ENCODE measurements around the gene TBC1D17. TPM values are rescaled to one million over a fixed set of nuclear protein-coding genes. Genes with fewer than 3 reads are reported as not detected.
A peak's percentile ranks its signal among the peaks of the same experiment; 100 is the strongest.

TBC1D17 gene
- total and polyA plus RNA-seq, 11 donors = 30.1 to 54.8 (median 38.1) TPM

- intact Hi-C loops (cut with DNase I) = loop anchor here in 2 of 10 donors (2.0 to 10.0 kb wide), 2 partner anchors 49 to 201 kb away; no protein-coding TSS in a partner anchor
- Histone ChIP-seq H3K27ac (no peak overlapping the region), H3K4me1 (peaks cover 0 to 19% (median 9%) of the 10 kb centered on the region in 12 donors), H3K9me3 (no peaks in the 10 kb centered on the region), H3K27me3 (peaks cover 0 to 7% (median 0%) of the 10 kb centered on the region in 9 donors), H3K36me3 (no peaks in the 10 kb centered on the region), H3K4me3 (no peak overlapping the region)
- ATAC-seq (no peak), DNase-seq (no peak)
- TF ChIP-seq CTCF (IDR thresholded peaks at IDR 0.05) = no peak
- TF ChIP-seq POLR2A (IDR thresholded peaks at IDR 0.05) = no peak
- WGBS, 4 donors = 89 to 97% (median 91%) methylated on average over 8 of the region's 8 CpGs
Observed at GRCh38 chr19:49933643-49934042, 56.1 kb downstream of the TBC1D17 start.

- no peak overlapping the region for H3K4me3 ChIP-seq
- 64 to 80% (median 70%) methylated on average over 5 of the region's 5 CpGs for WGBS, 4 donors
- intact Hi-C loops (cut with DNase I) = loop anchor here in 7 of 10 donors (2.0 to 10.0 kb wide), 4 partner anchors 46 to 198 kb away; no protein-coding TSS in a partner anchor
Observed at GRCh38 chr19:49936549-49936948, 59.0 kb downstream of the TBC1D17 start.

GRCh38 chr19:49937750-49938381 lies 60.4 kb downstream of the TBC1D17 start:
- Histone ChIP-seq H3K27me3 (peaks cover 0 to 7% (median 0%) of the 10 kb centered on the region in 9 donors), H3K4me3 (peak overlapping the region in 8 of 12 donors; percentile 8 to 38 (median 29)), H3K9me3 (no peaks in the 10 kb centered on the region), H3K4me1 (peaks cover 0 to 10% (median 4%) of the 10 kb centered on the region in 12 donors), H3K36me3 (no peaks in the 10 kb centered on the region), H3K27ac (no peak overlapping the region)
- DNase-seq = peak; percentile 72 to 91 (median 74)
- intact Hi-C loops (cut with DNase I) = loop anchor here in 8 of 10 donors (1.0 to 10.0 kb wide), 5 partner anchors 44 to 197 kb away; no protein-coding TSS in a partner anchor
- TF ChIP-seq CTCF (IDR thresholded peaks at IDR 0.05) = peak; percentile 90 to 99 (median 97)
- TF ChIP-seq POLR2A (IDR thresholded peaks at IDR 0.05) = no peak
- 15 to 19% (median 17%) methylated on average over 32 to 35 of the region's 35 CpGs for WGBS, 4 donors
- ATAC-seq = peak; percentile 73 to 90 (median 88)

More at GRCh38 chr19:49936549-49936948, 59.0 kb downstream of the TBC1D17 start:
- Histone ChIP-seq H3K27ac (no peak overlapping the region), H3K9me3 (no peaks in the 10 kb centered on the region), H3K27me3 (peaks cover 0 to 7% (median 0%) of the 10 kb centered on the region in 9 donors), H3K36me3 (no peaks in the 10 kb centered on the region), H3K4me1 (peaks cover 0 to 10% (median 4%) of the 10 kb centered on the region in 12 donors)
- DNase-seq (no peak), ATAC-seq (no peak)
- TF ChIP-seq CTCF (IDR thresholded peaks at IDR 0.05) (no peak), POLR2A (IDR thresholded peaks at IDR 0.05) (no peak)

Small RNA genes lying within 50 kb of the gene (microRNA-seq; reads per million reads assigned to microRNA genes)
- gene MIR4749 = 0 to 2.9 (median 0.48) reads per million in 4 donors
- gene MIR4750 = 0.60 to 1.7 (median 1.0) reads per million in 4 donors
- 0 to 0.60 (median 0.03) reads per million in 4 donors for gene MIR6800

Other genes starting within 250 kb of the TBC1D17 start
- gene RRAS, start 237.6 kb upstream of the TBC1D17 start, total RNA-seq = 100 to 1,000 TPM in 7 of 9 donors, 10 to 100 TPM in 2; 64.4 to 149 (median 110) TPM
- 100 to 1,000 TPM; 133 to 177 TPM for gene RRAS, start 237.6 kb upstream of the TBC1D17 start, polyA plus RNA-seq
- gene SCAF1, start 235.5 kb upstream of the TBC1D17 start, total RNA-seq = 10 to 100 TPM; 24.5 to 52.8 (median 46.3) TPM
- 10 to 100 TPM; 26.9 to 28.2 TPM for gene SCAF1, start 235.5 kb upstream of the TBC1D17 start, polyA plus RNA-seq
- 10 to 100 TPM; 23.1 to 55.7 (median 30.5) TPM for gene IRF3, start 211.8 kb upstream of the TBC1D17 start, total RNA-seq
- 10 to 100 TPM; 35.1 to 68.0 TPM for gene IRF3, start 211.8 kb upstream of the TBC1D17 start, polyA plus RNA-seq
- gene BCL2L12, start 211.8 kb upstream of the TBC1D17 start, total RNA-seq = 10 to 100 TPM in 5 of 9 donors, 1 to 10 TPM in 4; 5.9 to 15.9 (median 10.0) TPM
- gene BCL2L12, start 211.8 kb upstream of the TBC1D17 start, polyA plus RNA-seq = 10 to 100 TPM; 14.2 to 18.6 TPM
- 100 to 1,000 TPM; 106 to 170 (median 124) TPM for gene PRMT1, start 200.4 kb upstream of the TBC1D17 start, total RNA-seq
- 100 to 1,000 TPM; 113 to 283 TPM for gene PRMT1, start 200.4 kb upstream of the TBC1D17 start, polyA plus RNA-seq
- gene ADM5, start 188.1 kb upstream of the TBC1D17 start, total RNA-seq = 1 to 10 TPM in 1 of 9 donors, under 1 TPM in 7, not detected in 1; 0.14 to 1.6 (median 0.48) TPM
- under 1 TPM; 0.58 to 0.76 TPM for gene ADM5, start 188.1 kb upstream of the TBC1D17 start, polyA plus RNA-seq
- 1 to 10 TPM in 8 of 9 donors, under 1 TPM in 1; 1.00 to 6.0 (median 2.2) TPM for gene CPT1C, start 186.6 kb upstream of the TBC1D17 start, total RNA-seq
- 1 to 10 TPM; 3.0 to 3.1 TPM for gene CPT1C, start 186.6 kb upstream of the TBC1D17 start, polyA plus RNA-seq
- under 1 TPM in 6 of 9 donors, not detected in 3; 0.23 to 0.77 (median 0.34) TPM for gene TSKS, start 114.4 kb upstream of the TBC1D17 start, total RNA-seq
- gene TSKS, start 114.4 kb upstream of the TBC1D17 start, polyA plus RNA-seq = under 1 TPM; 0.49 to 0.72 TPM
- gene AP2A1, start 110.7 kb upstream of the TBC1D17 start, total RNA-seq = 100 to 1,000 TPM in 1 of 9 donors, 10 to 100 TPM in 8; 53.6 to 152 (median 70.5) TPM
- gene AP2A1, start 110.7 kb upstream of the TBC1D17 start, polyA plus RNA-seq = 100 to 1,000 TPM in 1 of 2 donors, 10 to 100 TPM in 1; 33.4 to 115 TPM
- 10 to 100 TPM; 12.7 to 29.1 (median 16.2) TPM for gene FUZ, start 64.4 kb upstream of the TBC1D17 start, total RNA-seq
- 10 to 100 TPM; 14.3 to 24.3 TPM for gene FUZ, start 64.4 kb upstream of the TBC1D17 start, polyA plus RNA-seq
- 100 to 1,000 TPM in 1 of 9 donors, 10 to 100 TPM in 8; 45.8 to 119 (median 54.7) TPM for gene MED25, start 59.4 kb upstream of the TBC1D17 start, total RNA-seq
- 10 to 100 TPM; 44.1 to 60.2 TPM for gene MED25, start 59.4 kb upstream of the TBC1D17 start, polyA plus RNA-seq
- 100 to 1,000 TPM in 1 of 9 donors, 10 to 100 TPM in 8; 70.9 to 109 (median 91.5) TPM for gene PTOV1, start 26.5 kb upstream of the TBC1D17 start, total RNA-seq
- gene PTOV1, start 26.5 kb upstream of the TBC1D17 start, polyA plus RNA-seq = 100 to 1,000 TPM in 1 of 2 donors, 10 to 100 TPM in 1; 85.9 to 135 TPM
- gene PNKP, start 10.1 kb upstream of the TBC1D17 start, total RNA-seq = 10 to 100 TPM; 26.6 to 57.0 (median 36.8) TPM
- gene PNKP, start 10.1 kb upstream of the TBC1D17 start, polyA plus RNA-seq = 10 to 100 TPM; 32.7 to 54.7 TPM
- gene AKT1S1, start 347 bp upstream of the TBC1D17 start, total RNA-seq = 10 to 100 TPM; 25.3 to 46.0 (median 31.2) TPM
- 10 to 100 TPM; 41.9 to 55.1 TPM for gene AKT1S1, start 347 bp upstream of the TBC1D17 start, polyA plus RNA-seq
- 10 to 100 TPM in 2 of 9 donors, under 1 TPM in 4, not detected in 3; 0.27 to 21.6 (median 0.64) TPM for gene IL4I1, start 19.2 kb downstream of the TBC1D17 start, total RNA-seq
- under 1 TPM in 1 of 2 donors, not detected in 1; 0.30 TPM for gene IL4I1, start 19.2 kb downstream of the TBC1D17 start, polyA plus RNA-seq
- gene ATF5, start 51.5 kb downstream of the TBC1D17 start, total RNA-seq = 10 to 100 TPM in 2 of 9 donors, 1 to 10 TPM in 7; 3.9 to 33.0 (median 8.2) TPM
- 10 to 100 TPM; 16.0 to 30.5 TPM for gene ATF5, start 51.5 kb downstream of the TBC1D17 start, polyA plus RNA-seq
- gene NUP62, start 51.8 kb downstream of the TBC1D17 start, total RNA-seq = 10 to 100 TPM; 24.6 to 61.9 (median 33.3) TPM
- 10 to 100 TPM; 14.0 to 30.3 TPM for gene NUP62, start 51.8 kb downstream of the TBC1D17 start, polyA plus RNA-seq
- gene SIGLEC11, start 83.5 kb downstream of the TBC1D17 start, total RNA-seq = 1 to 10 TPM in 5 of 9 donors, under 1 TPM in 2, not detected in 2; 0.37 to 3.0 (median 1.2) TPM
- under 1 TPM; 0.22 to 0.80 TPM for gene SIGLEC11, start 83.5 kb downstream of the TBC1D17 start, polyA plus RNA-seq
- 10 to 100 TPM; 17.8 to 33.7 (median 23.1) TPM for gene VRK3, start 147.7 kb downstream of the TBC1D17 start, total RNA-seq
- gene VRK3, start 147.7 kb downstream of the TBC1D17 start, polyA plus RNA-seq = 10 to 100 TPM in 1 of 2 donors, 1 to 10 TPM in 1; 9.9 to 32.4 TPM
- 1 to 10 TPM; 2.3 to 6.5 (median 3.9) TPM for gene ZNF473, start 148.3 kb downstream of the TBC1D17 start, total RNA-seq
- 1 to 10 TPM; 1.6 to 2.6 TPM for gene ZNF473, start 148.3 kb downstream of the TBC1D17 start, polyA plus RNA-seq

All from heart left ventricle (tissue), 16 donors.